ENCODE measurements around the gene ETV1. TPM values are rescaled to one million over a fixed set of nuclear protein-coding genes. Genes with fewer than 3 reads are reported as not detected.

ETV1 gene
- polyA plus RNA-seq, 1 donor from 2014 or later, result 1.5 TPM

DNA sequence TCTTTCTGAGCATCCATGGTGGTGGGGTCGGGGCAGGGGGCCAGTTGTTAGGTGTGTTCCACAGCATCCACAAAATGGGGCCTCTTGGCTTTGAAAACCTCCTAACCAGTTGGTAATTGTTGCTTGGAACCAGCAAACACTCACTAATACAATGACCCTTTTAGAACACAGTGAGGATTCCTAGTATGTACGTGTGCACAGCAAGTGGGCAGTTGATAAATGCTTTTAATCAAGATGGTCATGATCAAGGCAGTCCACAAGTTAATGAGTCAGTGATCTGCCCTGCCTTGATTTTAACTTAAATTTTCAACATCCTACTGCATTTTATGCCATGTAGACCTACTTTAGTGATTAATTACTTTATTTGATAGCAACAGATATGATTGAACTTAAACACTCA, 103.1 kb downstream of the ETV1 start:
- H3K9ac ChIP-seq (ENCODE audit: low read length), result no peak overlapping the region
- H2AFZ ChIP-seq (ENCODE audit: low read depth, low read length), result no peak overlapping the region
- no peak overlapping the region for H3K4me3 ChIP-seq (ENCODE audit: low read length)
- H3K27me3 ChIP-seq (ENCODE audit: insufficient read depth, low read depth, low read length), result no peaks in the 10 kb centered on the region
- no peaks in the 10 kb centered on the region for H3K9me3 ChIP-seq (ENCODE audit: low read length)
- no peaks in the 10 kb centered on the region for H3K79me2 ChIP-seq (replicated peaks; ENCODE audit: insufficient read depth, low read length)
- TF ChIP-seq MXI1 (conservative IDR thresholded peaks at IDR 0.05; ENCODE audit: poor library complexity, severe bottlenecking) (no peak), POLR2AphosphoS5 (IDR thresholded peaks at IDR 0.05) (no peak), EP300 (conservative IDR thresholded peaks at IDR 0.05; ENCODE audit: poor library complexity, severe bottlenecking) (no peak)
- TF ChIP-seq, protein P1, sequence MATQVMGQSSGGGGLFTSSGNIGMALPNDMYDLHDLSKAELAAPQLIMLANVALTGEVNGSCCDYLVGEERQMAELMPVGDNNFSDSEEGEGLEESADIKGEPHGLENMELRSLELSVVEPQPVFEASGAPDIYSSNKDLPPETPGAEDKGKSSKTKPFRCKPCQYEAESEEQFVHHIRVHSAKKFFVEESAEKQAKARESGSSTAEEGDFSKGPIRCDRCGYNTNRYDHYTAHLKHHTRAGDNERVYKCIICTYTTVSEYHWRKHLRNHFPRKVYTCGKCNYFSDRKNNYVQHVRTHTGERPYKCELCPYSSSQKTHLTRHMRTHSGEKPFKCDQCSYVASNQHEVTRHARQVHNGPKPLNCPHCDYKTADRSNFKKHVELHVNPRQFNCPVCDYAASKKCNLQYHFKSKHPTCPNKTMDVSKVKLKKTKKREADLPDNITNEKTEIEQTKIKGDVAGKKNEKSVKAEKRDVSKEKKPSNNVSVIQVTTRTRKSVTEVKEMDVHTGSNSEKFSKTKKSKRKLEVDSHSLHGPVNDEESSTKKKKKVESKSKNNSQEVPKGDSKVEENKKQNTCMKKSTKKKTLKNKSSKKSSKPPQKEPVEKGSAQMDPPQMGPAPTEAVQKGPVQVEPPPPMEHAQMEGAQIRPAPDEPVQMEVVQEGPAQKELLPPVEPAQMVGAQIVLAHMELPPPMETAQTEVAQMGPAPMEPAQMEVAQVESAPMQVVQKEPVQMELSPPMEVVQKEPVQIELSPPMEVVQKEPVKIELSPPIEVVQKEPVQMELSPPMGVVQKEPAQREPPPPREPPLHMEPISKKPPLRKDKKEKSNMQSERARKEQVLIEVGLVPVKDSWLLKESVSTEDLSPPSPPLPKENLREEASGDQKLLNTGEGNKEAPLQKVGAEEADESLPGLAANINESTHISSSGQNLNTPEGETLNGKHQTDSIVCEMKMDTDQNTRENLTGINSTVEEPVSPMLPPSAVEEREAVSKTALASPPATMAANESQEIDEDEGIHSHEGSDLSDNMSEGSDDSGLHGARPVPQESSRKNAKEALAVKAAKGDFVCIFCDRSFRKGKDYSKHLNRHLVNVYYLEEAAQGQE (IDR thresholded peaks at IDR 0.05; ENCODE audit: borderline replicate concordance), result no peak
- no peak overlapping the region for H3K27ac ChIP-seq (ENCODE audit: low read length)
- no peaks in the 10 kb centered on the region for H4K20me1 ChIP-seq (ENCODE audit: insufficient read depth)
- no peaks in the 10 kb centered on the region for H3F3A ChIP-seq (ENCODE audit: insufficient read depth, low read length, poor library complexity, severe bottlenecking)
- H3K4me2 ChIP-seq (ENCODE audit: low read length), result no peak overlapping the region
- no peaks in the 10 kb centered on the region for H3K9me2 ChIP-seq (ENCODE audit: insufficient read depth, low read length)
- no peaks in the 10 kb centered on the region for H3K36me3 ChIP-seq (ENCODE audit: insufficient read depth, low read length)

DNA sequence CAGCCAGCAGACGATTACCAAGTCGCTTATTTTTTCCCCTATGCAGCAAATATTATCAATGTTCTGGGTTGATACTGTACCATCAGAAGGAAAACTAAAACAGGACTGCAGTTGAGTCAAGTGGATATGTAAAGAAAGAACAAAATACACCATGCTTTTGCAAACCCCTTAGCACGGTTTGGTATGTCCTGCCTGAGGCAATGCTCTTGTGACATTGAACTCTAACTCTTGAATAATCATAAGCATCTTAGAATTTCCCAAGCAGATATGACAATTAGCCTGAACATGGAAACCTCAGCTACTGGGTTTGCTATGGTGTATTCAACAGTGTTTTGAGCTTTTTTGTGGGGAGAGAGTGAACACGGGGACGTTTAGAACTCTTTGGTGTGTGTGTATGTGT, 107.4 kb downstream of the ETV1 start:
- H3K36me3 ChIP-seq (ENCODE audit: insufficient read depth, low read length), result no peaks in the 10 kb centered on the region
- H2AFZ ChIP-seq (ENCODE audit: low read depth, low read length), result no peak overlapping the region
- no peaks in the 10 kb centered on the region for H3K9me2 ChIP-seq (ENCODE audit: insufficient read depth, low read length)
- H3K27me3 ChIP-seq (ENCODE audit: insufficient read depth, low read depth, low read length), result no peaks in the 10 kb centered on the region
- no peak overlapping the region for H3K9ac ChIP-seq (ENCODE audit: low read length)
- no peaks in the 10 kb centered on the region for H3K9me3 ChIP-seq (ENCODE audit: low read length)
- no peak overlapping the region for H3K4me2 ChIP-seq (ENCODE audit: low read length)
- no peaks in the 10 kb centered on the region for H3K79me2 ChIP-seq (replicated peaks; ENCODE audit: insufficient read depth, low read length)
- TF ChIP-seq, protein P2, sequence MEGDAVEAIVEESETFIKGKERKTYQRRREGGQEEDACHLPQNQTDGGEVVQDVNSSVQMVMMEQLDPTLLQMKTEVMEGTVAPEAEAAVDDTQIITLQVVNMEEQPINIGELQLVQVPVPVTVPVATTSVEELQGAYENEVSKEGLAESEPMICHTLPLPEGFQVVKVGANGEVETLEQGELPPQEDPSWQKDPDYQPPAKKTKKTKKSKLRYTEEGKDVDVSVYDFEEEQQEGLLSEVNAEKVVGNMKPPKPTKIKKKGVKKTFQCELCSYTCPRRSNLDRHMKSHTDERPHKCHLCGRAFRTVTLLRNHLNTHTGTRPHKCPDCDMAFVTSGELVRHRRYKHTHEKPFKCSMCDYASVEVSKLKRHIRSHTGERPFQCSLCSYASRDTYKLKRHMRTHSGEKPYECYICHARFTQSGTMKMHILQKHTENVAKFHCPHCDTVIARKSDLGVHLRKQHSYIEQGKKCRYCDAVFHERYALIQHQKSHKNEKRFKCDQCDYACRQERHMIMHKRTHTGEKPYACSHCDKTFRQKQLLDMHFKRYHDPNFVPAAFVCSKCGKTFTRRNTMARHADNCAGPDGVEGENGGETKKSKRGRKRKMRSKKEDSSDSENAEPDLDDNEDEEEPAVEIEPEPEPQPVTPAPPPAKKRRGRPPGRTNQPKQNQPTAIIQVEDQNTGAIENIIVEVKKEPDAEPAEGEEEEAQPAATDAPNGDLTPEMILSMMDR (IDR thresholded peaks at IDR 0.05; ENCODE audit: poor library complexity, severe bottlenecking), result no peak
- TF ChIP-seq SMC3 (conservative IDR thresholded peaks at IDR 0.05; ENCODE audit: poor library complexity), result no peak
- no peak for TF ChIP-seq EP300 (conservative IDR thresholded peaks at IDR 0.05; ENCODE audit: poor library complexity, severe bottlenecking)
- no peak for TF ChIP-seq EZH2 (IDR thresholded peaks at IDR 0.05; ENCODE audit: borderline replicate concordance, insufficient read depth, low read length, poor library complexity, severe bottlenecking)
- TF ChIP-seq, protein P1 (IDR thresholded peaks at IDR 0.05; ENCODE audit: borderline replicate concordance), result no peak
- no peak for TF ChIP-seq RAD21 (conservative IDR thresholded peaks at IDR 0.05)
- no peak for TF ChIP-seq TAF1 (IDR thresholded peaks at IDR 0.05; ENCODE audit: low read depth)
- no peak for TF ChIP-seq MXI1 (conservative IDR thresholded peaks at IDR 0.05; ENCODE audit: poor library complexity, severe bottlenecking)
- no peak overlapping the region for H3K27ac ChIP-seq (ENCODE audit: low read length)
- H3K4me3 ChIP-seq (ENCODE audit: low read length), result no peak overlapping the region
- no peaks in the 10 kb centered on the region for H3F3A ChIP-seq (ENCODE audit: insufficient read depth, low read length, poor library complexity, severe bottlenecking)
- no peaks in the 10 kb centered on the region for H4K20me1 ChIP-seq (ENCODE audit: insufficient read depth)

All from neural cell (in vitro differentiated cells).